ENCODE measurements around the gene GNG12.

DNA sequence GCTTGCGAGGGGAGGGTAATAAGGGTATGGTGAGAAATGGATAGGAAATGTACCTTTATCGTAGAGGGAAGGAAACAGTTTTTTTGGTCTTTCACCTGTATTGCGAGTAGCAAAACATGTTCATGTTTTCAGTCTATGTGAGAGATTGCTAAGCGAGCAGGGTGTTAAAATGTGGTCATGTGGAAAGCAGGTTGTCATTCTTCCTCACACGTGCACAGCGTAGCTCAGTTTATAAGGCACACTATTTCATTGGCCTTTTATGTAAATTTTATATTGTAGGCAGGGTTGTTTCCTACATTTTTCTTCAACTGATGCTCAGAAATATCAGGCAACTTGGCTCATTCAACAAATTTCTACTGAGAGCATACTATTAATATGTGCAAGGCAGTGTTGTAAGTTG, 18.5 kb upstream of the GNG12 start:
- TF ChIP-seq, protein P1, sequence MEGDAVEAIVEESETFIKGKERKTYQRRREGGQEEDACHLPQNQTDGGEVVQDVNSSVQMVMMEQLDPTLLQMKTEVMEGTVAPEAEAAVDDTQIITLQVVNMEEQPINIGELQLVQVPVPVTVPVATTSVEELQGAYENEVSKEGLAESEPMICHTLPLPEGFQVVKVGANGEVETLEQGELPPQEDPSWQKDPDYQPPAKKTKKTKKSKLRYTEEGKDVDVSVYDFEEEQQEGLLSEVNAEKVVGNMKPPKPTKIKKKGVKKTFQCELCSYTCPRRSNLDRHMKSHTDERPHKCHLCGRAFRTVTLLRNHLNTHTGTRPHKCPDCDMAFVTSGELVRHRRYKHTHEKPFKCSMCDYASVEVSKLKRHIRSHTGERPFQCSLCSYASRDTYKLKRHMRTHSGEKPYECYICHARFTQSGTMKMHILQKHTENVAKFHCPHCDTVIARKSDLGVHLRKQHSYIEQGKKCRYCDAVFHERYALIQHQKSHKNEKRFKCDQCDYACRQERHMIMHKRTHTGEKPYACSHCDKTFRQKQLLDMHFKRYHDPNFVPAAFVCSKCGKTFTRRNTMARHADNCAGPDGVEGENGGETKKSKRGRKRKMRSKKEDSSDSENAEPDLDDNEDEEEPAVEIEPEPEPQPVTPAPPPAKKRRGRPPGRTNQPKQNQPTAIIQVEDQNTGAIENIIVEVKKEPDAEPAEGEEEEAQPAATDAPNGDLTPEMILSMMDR (conservative IDR thresholded peaks at IDR 0.05; ENCODE audit: low read length), result no peak
- TF ChIP-seq EZH2phosphoT487 (IDR thresholded peaks at IDR 0.05; ENCODE audit: borderline replicate concordance), result no peak
